SU-DHL-6 (cell line): ENCODE measurements around the gene CYP11A1.

Experiments
- H2AFZ ChIP-seq: fragments of 200-600 bp; sonication (generic); 2 replicates; pipeline ENCODE4 v1.6.1; 2014; ENCODE audit warnings: low read depth, mild to moderate bottlenecking, moderate library complexity, mixed read lengths, antibody characterized with exemption, low read length; ENCODE audit not compliant: severe bottlenecking
- H3F3A ChIP-seq: fragments of 200-600 bp; shearing (Covaris generic); 2 replicates; pipeline ENCODE4 v1.6.0; 2016; ENCODE audit warnings: antibody characterized with exemption, mild to moderate bottlenecking; ENCODE audit not compliant: insufficient read depth
- H3K27ac ChIP-seq: fragments of 200-600 bp; sonication (generic); 2 replicates; pipeline ENCODE4 v1.5.1; 2016; ENCODE audit warnings: low read depth, mild to moderate bottlenecking, low read length, moderate library complexity, mixed read lengths
- H3K27me3 ChIP-seq: fragments of 200-600 bp; sonication (generic), shearing (Covaris generic); 2 replicates; pipeline ENCODE4 v1.6.0; 2014; ENCODE audit warnings: mild to moderate bottlenecking, low read length
- H3K36me3 ChIP-seq: fragments of 200-600 bp; sonication (generic); 2 replicates; pipeline ENCODE4 v1.6.1; 2014; ENCODE audit warnings: mild to moderate bottlenecking, low read length, mixed read lengths
- H3K4me2 ChIP-seq: fragments of 300-600, 200-600 bp; shearing (Covaris generic), sonication (generic); 2 replicates; pipeline ENCODE4 v1.6.0; 2014; ENCODE audit warnings: low read length, low read depth, mild to moderate bottlenecking; ENCODE audit not compliant: poor library complexity, severe bottlenecking
- H3K4me3 ChIP-seq: fragments of 200-600 bp; sonication (generic); 2 replicates; pipeline ENCODE4 v1.5.1; 2014; ENCODE audit warnings: antibody characterized with exemption, low read length, mild to moderate bottlenecking, mixed read lengths; ENCODE audit not compliant: insufficient read depth, poor library complexity, severe bottlenecking
- H3K79me2 ChIP-seq: fragments of 200-600 bp; sonication (generic); 2 replicates; pipeline ENCODE4 v1.6.1; 2014; ENCODE audit warnings: mild to moderate bottlenecking, low read length, moderate library complexity; ENCODE audit not compliant: insufficient read depth
- H3K9ac ChIP-seq: fragments of 200-600 bp; sonication (generic); 2 replicates; pipeline ENCODE4 v1.7.0; 2014; ENCODE audit warnings: mild to moderate bottlenecking, low read length
- H3K9me2 ChIP-seq: fragments of 200-600 bp; sonication (generic); replicated peaks from 2 replicates; pipeline ENCODE4 v1.6.1; 2014; ENCODE audit warnings: low read length; ENCODE audit not compliant: insufficient read depth
- H3K9me3 ChIP-seq: fragments of 200-600 bp; sonication (generic); 2 replicates; pipeline ENCODE4 v1.6.1; 2014; ENCODE audit warnings: low read length, mixed read lengths; ENCODE audit not compliant: insufficient read depth
- H4K20me1 ChIP-seq: fragments of 200-600 bp; sonication (generic); 2 replicates; pipeline ENCODE4 v1.6.1; 2014; ENCODE audit warnings: low read depth, mild to moderate bottlenecking, antibody characterized with exemption, low read length, moderate library complexity, mixed read lengths
- CTCF ChIP-seq: fragments of 200-600 bp; sonication (generic); IDR thresholded peaks from one replicate; pipeline ENCODE4 v1.5.1; 2017; ENCODE audit warnings: antibody characterized with exemption, mild to moderate bottlenecking, low read length, moderate library complexity; ENCODE audit not compliant: insufficient read depth, poor library complexity, severe bottlenecking
- EZH2phosphoT487 ChIP-seq: fragments of 200-600 bp; sonication (generic), shearing (Covaris generic); conservative IDR thresholded peaks from 2 replicates; pipeline ENCODE4 v1.6.1; 2018; ENCODE audit warnings: mild to moderate bottlenecking, antibody characterized with exemption, low read length, moderate library complexity, mixed read lengths

The CYP11A1 gene

GRCh38 chr15:74343797-74344127, 23.7 kb downstream of the CYP11A1 start:
- Histone ChIP-seq H3K9me3 (no peaks in the 10 kb centered on the region), H3K27me3 (no peaks in the 10 kb centered on the region), H2AFZ (no peak overlapping the region), H3K9ac (no peak overlapping the region), H3K9me2 (no peaks in the 10 kb centered on the region), H3K79me2 (no peaks in the 10 kb centered on the region), H3K4me2 (no peak overlapping the region), H3K4me3 (no peak overlapping the region), H4K20me1 (no peaks in the 10 kb centered on the region), H3K27ac (no peak overlapping the region), H3K36me3 (no peaks in the 10 kb centered on the region), H3F3A (no peaks in the 10 kb centered on the region)
- TF ChIP-seq CTCF = no peak
- TF ChIP-seq EZH2phosphoT487 = no peak

GRCh38 chr15:74343127-74343796, 24.2 kb downstream of the CYP11A1 start:
- H3K79me2 ChIP-seq = no peaks in the 10 kb centered on the region
- no peaks in the 10 kb centered on the region for H3K9me3 ChIP-seq
- no peak overlapping the region for H2AFZ ChIP-seq
- H3K9ac ChIP-seq = no peak overlapping the region
- no peaks in the 10 kb centered on the region for H3F3A ChIP-seq
- no peak overlapping the region for H3K4me3 ChIP-seq
- no peak overlapping the region for H3K4me2 ChIP-seq
- H3K27me3 ChIP-seq = no peaks in the 10 kb centered on the region
- no peak overlapping the region for H3K27ac ChIP-seq
- no peaks in the 10 kb centered on the region for H4K20me1 ChIP-seq
- H3K9me2 ChIP-seq = no peaks in the 10 kb centered on the region
- TF ChIP-seq CTCF = no peak
- no peak for TF ChIP-seq EZH2phosphoT487
- H3K36me3 ChIP-seq = no peaks in the 10 kb centered on the region

GRCh38 chr15:74340150-74340549, 27.3 kb downstream of the CYP11A1 start:
- Histone ChIP-seq H3K9ac (no peak overlapping the region), H3K36me3 (no peaks in the 10 kb centered on the region), H3K9me3 (no peaks in the 10 kb centered on the region), H3K79me2 (no peaks in the 10 kb centered on the region), H4K20me1 (no peaks in the 10 kb centered on the region), H3K9me2 (no peaks in the 10 kb centered on the region), H3K4me2 (no peak overlapping the region), H3F3A (no peaks in the 10 kb centered on the region), H2AFZ (no peak overlapping the region), H3K4me3 (no peak overlapping the region), H3K27me3 (no peaks in the 10 kb centered on the region), H3K27ac (no peak overlapping the region)
- TF ChIP-seq CTCF = no peak
- TF ChIP-seq EZH2phosphoT487 = no peak
